ENCODE data around the gene C3orf38. TPM values are rescaled to one million over a fixed set of nuclear protein-coding genes. Genes with fewer than 3 reads are reported as not detected.
"Not testable (repeated sequence)": the region's sequence is repeated elsewhere in the genome, so short reads cannot be mapped to it uniquely, and the experiment has no call there.

The C3orf38 gene
- total and polyA plus RNA-seq, 12 donors: 4.5 to 18.2 (median 12.9) TPM

- intact Hi-C loops (cut with DNase I): no loop called here
- DNase-seq: no peak
- TF ChIP-seq CTCF (IDR thresholded peaks at IDR 0.05): no peak
- H3K4me1 ChIP-seq: no peaks in the 10 kb centered on the region
- H3K27ac ChIP-seq: no peak overlapping the region
- ATAC-seq: no peak
- peaks cover 0 to 19% (median 0%) of the 10 kb centered on the region in 9 donors for H3K36me3 ChIP-seq
- no peak overlapping the region for H3K4me3 ChIP-seq
- H3K9me3 ChIP-seq: no peaks in the 10 kb centered on the region
- 94 to 100% methylated on average over 2 of the region's 2 CpGs for WGBS, 2 donors
- H3K27me3 ChIP-seq: no peaks in the 10 kb centered on the region
These were observed 17.9 kb downstream of the C3orf38 start for GRCh38 chr3:88167704-88168103.

GRCh38 chr3:88168171-88168570 is 18.4 kb downstream of the C3orf38 start:
- Histone ChIP-seq H3K27me3 (no peaks in the 10 kb centered on the region), H3K4me1 (no peaks in the 10 kb centered on the region), H3K36me3 (peaks cover 0 to 14% (median 0%) of the 10 kb centered on the region in 9 donors), H3K9me3 (no peaks in the 10 kb centered on the region), H3K27ac (no peak overlapping the region), H3K4me3 (no peak overlapping the region)
- WGBS, 2 donors: 82 to 85% methylated on average over 5 of the region's 5 CpGs
- TF ChIP-seq CTCF (IDR thresholded peaks at IDR 0.05): no peak
- intact Hi-C loops (cut with DNase I): no loop called here
- ATAC-seq: no peak
- DNase-seq: no peak

- Histone ChIP-seq H3K4me3 (no peak overlapping the region), H3K27me3 (no peaks in the 10 kb centered on the region), H3K36me3 (peaks cover 0 to 4% (median 0%) of the 10 kb centered on the region in 9 donors), H3K27ac (no peak overlapping the region), H3K9me3 (peaks cover 0 to 18% (median 0%) of the 10 kb centered on the region in 11 donors), H3K4me1 (no peaks in the 10 kb centered on the region)
- intact Hi-C loops (cut with DNase I): loop anchor here in 2 of 10 donors (5.0 to 10.0 kb wide), 2 partner anchors 826 to 828 kb away; no protein-coding TSS in a partner anchor
- peak in 7 of 9 donors; percentile 24 to 70 (median 49) for TF ChIP-seq CTCF (IDR thresholded peaks at IDR 0.05)
- ATAC-seq: no peak
- 57 to 61% methylated on average over 4 of the region's 4 CpGs for WGBS, 2 donors
- DNase-seq: peak in 1 of 2 donors; percentile 9
These were observed 30.7 kb downstream of the C3orf38 start for GRCh38 chr3:88180398-88180999.

- intact Hi-C loops (cut with DNase I): loop anchor here in 2 of 10 donors (5.0 to 10.0 kb wide), 2 partner anchors 828 to 830 kb away; no protein-coding TSS in a partner anchor
- H3K27ac ChIP-seq, DNase-seq, H3K36me3 ChIP-seq, H3K4me3 ChIP-seq, H3K27me3 ChIP-seq, H3K4me1 ChIP-seq, ATAC-seq: not testable (repeated sequence)
- peaks cover 0 to 28% (median 0%) of the 10 kb centered on the region in 11 donors for H3K9me3 ChIP-seq
- 89 to 90% methylated on average over 9 of the region's 9 CpGs for WGBS, 2 donors
These were observed 32.6 kb downstream of the C3orf38 start for GRCh38 chr3:88182165-88182918.
